ENCODE results near the gene APOBEC3G. TPM values are rescaled to one million over a fixed set of nuclear protein-coding genes. Genes with fewer than 3 reads are reported as not detected.

APOBEC3G gene
- total and polyA plus RNA-seq, 2 experiments from 2014 or later = 1.3 to 4.6 TPM

DNA sequence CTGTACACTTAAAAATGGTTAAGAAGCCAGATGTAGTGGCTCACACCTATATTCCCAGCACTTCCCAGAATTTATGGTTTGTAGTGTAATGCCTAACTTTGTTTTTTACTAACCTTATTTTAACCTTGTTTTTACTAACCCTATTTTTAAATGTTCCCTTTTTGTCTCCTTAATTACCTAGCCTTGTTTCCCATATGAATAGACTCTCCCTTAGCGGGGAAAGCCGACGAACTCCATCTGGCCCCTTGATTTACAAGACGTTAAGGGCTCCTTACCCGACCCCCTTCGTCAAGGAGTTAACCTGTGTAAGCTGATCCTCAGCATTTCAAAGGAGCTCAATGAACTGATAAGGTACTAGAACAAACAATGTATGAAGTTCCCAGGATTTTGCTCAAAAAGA, 37.0 kb downstream of the APOBEC3G start:
- Histone ChIP-seq H3K4me2 (peak overlapping the region; percentile 6), H3K4me3 (no peak overlapping the region), H2AFZ (no peak overlapping the region), H4K20me1 (ENCODE audit: insufficient read depth, poor library complexity, severe bottlenecking) (no peaks in the 10 kb centered on the region), H3K79me2 (no peaks in the 10 kb centered on the region), H3K9me3 (ENCODE audit: low read depth) (no peaks in the 10 kb centered on the region), H3K36me3 (replicated peaks; ENCODE audit: insufficient read depth, low read depth) (no peaks in the 10 kb centered on the region), H3K27ac (no peak overlapping the region), H3K9me2 (replicated peaks; ENCODE audit: insufficient read depth) (no peaks in the 10 kb centered on the region), H3K27me3 (peaks cover 9% of the 10 kb centered on the region), H3K4me1 (ENCODE audit: insufficient read depth) (peaks cover 8% of the 10 kb centered on the region)
- 5% methylated on average over 6 of the region's 6 CpGs for WGBS (ENCODE audit: low lambda C conversion rate, missing lambda C conversion rate)
- DNase-seq (ENCODE audit: low spot score) = no peak
- no peak for TF ChIP-seq EZH2phosphoT487 (IDR thresholded peaks at IDR 0.05; ENCODE audit: low read depth, severe bottlenecking, unreplicated experiment)
- TF ChIP-seq, protein P1, sequence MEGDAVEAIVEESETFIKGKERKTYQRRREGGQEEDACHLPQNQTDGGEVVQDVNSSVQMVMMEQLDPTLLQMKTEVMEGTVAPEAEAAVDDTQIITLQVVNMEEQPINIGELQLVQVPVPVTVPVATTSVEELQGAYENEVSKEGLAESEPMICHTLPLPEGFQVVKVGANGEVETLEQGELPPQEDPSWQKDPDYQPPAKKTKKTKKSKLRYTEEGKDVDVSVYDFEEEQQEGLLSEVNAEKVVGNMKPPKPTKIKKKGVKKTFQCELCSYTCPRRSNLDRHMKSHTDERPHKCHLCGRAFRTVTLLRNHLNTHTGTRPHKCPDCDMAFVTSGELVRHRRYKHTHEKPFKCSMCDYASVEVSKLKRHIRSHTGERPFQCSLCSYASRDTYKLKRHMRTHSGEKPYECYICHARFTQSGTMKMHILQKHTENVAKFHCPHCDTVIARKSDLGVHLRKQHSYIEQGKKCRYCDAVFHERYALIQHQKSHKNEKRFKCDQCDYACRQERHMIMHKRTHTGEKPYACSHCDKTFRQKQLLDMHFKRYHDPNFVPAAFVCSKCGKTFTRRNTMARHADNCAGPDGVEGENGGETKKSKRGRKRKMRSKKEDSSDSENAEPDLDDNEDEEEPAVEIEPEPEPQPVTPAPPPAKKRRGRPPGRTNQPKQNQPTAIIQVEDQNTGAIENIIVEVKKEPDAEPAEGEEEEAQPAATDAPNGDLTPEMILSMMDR (IDR thresholded peaks at IDR 0.05; ENCODE audit: poor library complexity) = no peak
- no peak for TF ChIP-seq EZH2 (IDR thresholded peaks at IDR 0.05; ENCODE audit: borderline replicate concordance)

- no peaks in the 10 kb centered on the region for H3K9me2 ChIP-seq (replicated peaks; ENCODE audit: insufficient read depth)
- H3K27me3 ChIP-seq = peaks cover 9% of the 10 kb centered on the region
- WGBS (ENCODE audit: low lambda C conversion rate, missing lambda C conversion rate) = 97% methylated on average over 2 of the region's 2 CpGs
- H3K9me3 ChIP-seq (ENCODE audit: low read depth) = no peaks in the 10 kb centered on the region
- no peak for TF ChIP-seq EZH2phosphoT487 (IDR thresholded peaks at IDR 0.05; ENCODE audit: low read depth, severe bottlenecking, unreplicated experiment)
- no peak for TF ChIP-seq EZH2 (IDR thresholded peaks at IDR 0.05; ENCODE audit: borderline replicate concordance)
- TF ChIP-seq, protein P1 (IDR thresholded peaks at IDR 0.05; ENCODE audit: poor library complexity) = no peak
- H3K4me3 ChIP-seq = no peak overlapping the region
- H3K79me2 ChIP-seq = no peaks in the 10 kb centered on the region
- no peak overlapping the region for H2AFZ ChIP-seq
- no peaks in the 10 kb centered on the region for H3K36me3 ChIP-seq (replicated peaks; ENCODE audit: insufficient read depth, low read depth)
- DNase-seq (ENCODE audit: low spot score) = no peak
- H4K20me1 ChIP-seq (ENCODE audit: insufficient read depth, poor library complexity, severe bottlenecking) = no peaks in the 10 kb centered on the region
- no peak overlapping the region for H3K27ac ChIP-seq
- H3K4me2 ChIP-seq = no peak overlapping the region
- peaks cover 8% of the 10 kb centered on the region for H3K4me1 ChIP-seq (ENCODE audit: insufficient read depth)
Measured at GRCh38 chr22:39115570-39115969, 38.5 kb downstream of the APOBEC3G start.

GRCh38 chr22:39115977-39116621, 39.0 kb downstream of the APOBEC3G start:
- WGBS (ENCODE audit: low lambda C conversion rate, missing lambda C conversion rate) = 85% methylated on average over 9 of the region's 9 CpGs
- no peak overlapping the region for H3K4me2 ChIP-seq

More at GRCh38 chr22:39115977-39116621, 39.0 kb downstream of the APOBEC3G start:
- TF ChIP-seq, protein P1 (IDR thresholded peaks at IDR 0.05; ENCODE audit: poor library complexity) = no peak
- TF ChIP-seq EZH2phosphoT487 (IDR thresholded peaks at IDR 0.05; ENCODE audit: low read depth, severe bottlenecking, unreplicated experiment) = no peak
- TF ChIP-seq EZH2 (IDR thresholded peaks at IDR 0.05; ENCODE audit: borderline replicate concordance) = no peak
- peaks cover 9% of the 10 kb centered on the region for H3K27me3 ChIP-seq
- no peak overlapping the region for H2AFZ ChIP-seq
- H3K4me3 ChIP-seq = no peak overlapping the region
- no peaks in the 10 kb centered on the region for H3K79me2 ChIP-seq
- no peak overlapping the region for H3K27ac ChIP-seq
- no peaks in the 10 kb centered on the region for H3K9me3 ChIP-seq (ENCODE audit: low read depth)
- no peaks in the 10 kb centered on the region for H4K20me1 ChIP-seq (ENCODE audit: insufficient read depth, poor library complexity, severe bottlenecking)
- DNase-seq (ENCODE audit: low spot score) = no peak
- H3K36me3 ChIP-seq (replicated peaks; ENCODE audit: insufficient read depth, low read depth) = no peaks in the 10 kb centered on the region
- H3K4me1 ChIP-seq (ENCODE audit: insufficient read depth) = peaks cover 8% of the 10 kb centered on the region
- H3K9me2 ChIP-seq (replicated peaks; ENCODE audit: insufficient read depth) = no peaks in the 10 kb centered on the region
